Stimulated activated CD8-positive, alpha-beta memory T cell treated with anti-CD3 and anti-CD28 coated beads, Interleukin-7, amount 100 ng/mL, for 24 hours (primary cell): ENCODE data around the gene CNPY1.
"Not testable (repeated sequence)": the region's sequence is repeated elsewhere in the genome, so short reads cannot be mapped to it uniquely, and the experiment has no call there.

ENCODE experiments used
- DNase-seq: peaks from one replicate; pipeline ENCODE4 v3.0.0-alpha.2; 2020; ENCODE audit warnings: low read depth

Gene CNPY1

DNA sequence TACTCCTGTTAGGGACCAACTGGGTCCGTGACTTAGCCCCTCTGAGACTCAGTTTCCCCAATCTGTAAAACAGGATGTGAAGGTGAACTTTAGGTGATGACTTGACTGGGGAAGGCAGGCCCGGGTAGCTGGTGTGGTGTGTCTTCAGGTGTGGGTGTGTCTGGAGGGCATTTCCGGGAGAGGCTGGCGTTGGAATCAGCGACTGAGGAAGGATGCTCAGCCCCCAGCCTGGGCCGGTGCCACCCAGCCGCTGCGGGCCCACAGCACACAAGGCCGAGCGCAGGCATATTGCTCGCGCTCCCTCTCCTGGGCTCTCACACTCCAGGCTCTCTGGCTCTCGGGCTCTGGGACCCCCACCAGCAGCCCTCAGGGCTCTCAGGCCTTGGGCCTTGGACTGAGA lies 31.7 kb upstream of the CNPY1 start:
- no peak for DNase-seq

DNA sequence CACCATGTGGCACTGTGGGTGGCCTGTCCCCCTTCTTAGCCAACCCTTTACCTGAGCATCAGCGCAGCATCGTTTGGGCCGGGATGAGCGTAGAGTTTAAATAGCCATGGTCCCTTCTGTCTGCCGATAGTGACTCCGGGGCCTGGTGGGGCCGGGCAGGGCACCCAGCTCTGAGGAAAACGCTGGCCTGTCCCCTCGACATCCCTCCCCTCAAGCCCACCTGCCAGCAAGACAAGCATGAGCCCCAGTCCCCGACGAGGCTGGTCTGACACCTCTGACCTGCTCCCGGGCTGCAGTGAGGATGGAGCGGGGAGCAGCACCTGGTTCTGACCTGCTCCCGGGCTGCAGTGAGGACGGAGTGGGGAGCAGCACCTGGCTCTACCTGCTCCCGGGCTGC lies 31.1 kb upstream of the CNPY1 start:
- DNase-seq = no peak

DNA sequence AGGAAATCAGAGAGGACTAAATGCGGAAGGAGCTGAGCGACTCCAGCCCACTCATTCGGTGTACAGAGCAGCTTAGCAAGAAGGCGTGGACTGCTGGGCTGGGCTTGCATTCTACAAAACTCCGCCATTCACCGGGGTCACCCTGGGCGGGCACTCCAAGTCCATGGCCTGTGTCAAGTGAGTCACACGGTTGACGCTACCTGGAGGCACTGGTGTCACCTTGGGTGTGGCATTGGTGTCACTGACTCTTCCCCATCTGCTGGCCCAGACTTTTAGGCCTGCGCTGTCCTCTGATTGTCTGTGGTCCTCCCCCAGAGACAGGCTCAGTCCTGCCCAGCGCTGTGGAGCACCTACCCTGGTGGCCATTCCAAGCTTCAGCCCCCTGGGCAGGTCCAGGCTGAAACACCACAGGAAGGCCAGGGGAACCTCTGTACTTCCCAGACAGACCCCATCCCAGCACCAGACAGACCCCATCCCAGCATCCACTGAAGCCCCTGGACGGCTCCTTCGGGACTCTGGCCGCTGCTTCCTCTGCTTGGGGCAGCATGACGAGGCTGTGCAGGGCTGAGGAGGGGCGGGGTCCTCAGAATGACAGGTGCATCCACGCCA lies 30.6 kb upstream of the CNPY1 start:
- DNase-seq = no peak

DNA sequence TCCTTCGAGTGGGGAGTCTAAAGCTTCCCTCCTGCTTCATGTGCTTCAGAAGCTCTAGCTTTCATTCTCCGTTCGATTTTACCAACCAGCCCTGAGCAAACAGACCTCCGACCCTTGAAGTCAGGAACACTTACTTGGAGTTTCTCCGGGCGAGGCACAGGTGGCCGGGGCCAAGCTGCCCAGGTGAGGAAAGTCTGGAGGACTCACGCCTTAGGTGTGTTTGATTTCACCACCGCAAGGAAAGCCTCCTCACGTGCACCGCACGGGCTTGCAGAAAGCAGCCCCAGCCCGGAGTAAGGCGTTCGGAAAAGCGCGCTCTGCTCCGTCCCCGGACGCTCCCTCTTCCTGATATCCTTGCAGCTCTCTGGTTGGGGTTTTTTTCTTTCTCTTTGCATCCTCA lies 30.1 kb upstream of the CNPY1 start:
- no peak for DNase-seq

DNA sequence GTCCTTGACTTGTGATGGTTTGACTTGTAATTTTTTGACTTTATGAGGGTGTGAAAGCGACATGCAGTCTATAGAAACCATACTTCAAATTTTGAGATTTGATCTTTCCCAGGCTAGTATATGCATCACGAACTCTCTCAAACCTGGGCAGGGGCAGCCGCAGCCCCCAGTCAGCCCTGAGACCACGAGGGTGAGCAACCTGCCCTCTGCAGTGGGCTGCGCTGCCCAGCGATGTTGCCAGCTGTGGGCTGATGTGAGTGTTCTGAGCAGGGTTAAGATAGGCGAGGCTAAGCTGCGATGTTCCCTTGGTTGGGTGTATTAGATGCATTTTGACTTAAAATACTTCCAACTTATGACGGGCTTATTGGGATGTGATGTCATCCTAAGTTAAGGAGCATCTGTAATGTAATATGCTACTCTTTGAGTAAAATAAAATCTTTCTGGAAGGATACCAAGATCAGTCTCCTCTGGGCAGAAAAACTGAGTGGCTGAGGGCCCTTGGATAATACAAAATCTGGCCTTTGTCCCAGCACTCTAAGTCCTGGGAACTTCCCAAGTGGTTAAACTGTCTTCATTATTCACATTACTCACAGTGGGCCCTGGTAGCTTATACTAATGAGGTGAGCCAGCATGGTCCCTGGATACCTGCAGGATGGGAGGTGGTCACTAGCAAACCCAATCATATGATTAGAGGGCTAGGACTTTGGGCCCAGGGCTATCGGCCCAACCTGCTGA lies 28.4 kb upstream of the CNPY1 start:
- DNase-seq = no peak

DNA sequence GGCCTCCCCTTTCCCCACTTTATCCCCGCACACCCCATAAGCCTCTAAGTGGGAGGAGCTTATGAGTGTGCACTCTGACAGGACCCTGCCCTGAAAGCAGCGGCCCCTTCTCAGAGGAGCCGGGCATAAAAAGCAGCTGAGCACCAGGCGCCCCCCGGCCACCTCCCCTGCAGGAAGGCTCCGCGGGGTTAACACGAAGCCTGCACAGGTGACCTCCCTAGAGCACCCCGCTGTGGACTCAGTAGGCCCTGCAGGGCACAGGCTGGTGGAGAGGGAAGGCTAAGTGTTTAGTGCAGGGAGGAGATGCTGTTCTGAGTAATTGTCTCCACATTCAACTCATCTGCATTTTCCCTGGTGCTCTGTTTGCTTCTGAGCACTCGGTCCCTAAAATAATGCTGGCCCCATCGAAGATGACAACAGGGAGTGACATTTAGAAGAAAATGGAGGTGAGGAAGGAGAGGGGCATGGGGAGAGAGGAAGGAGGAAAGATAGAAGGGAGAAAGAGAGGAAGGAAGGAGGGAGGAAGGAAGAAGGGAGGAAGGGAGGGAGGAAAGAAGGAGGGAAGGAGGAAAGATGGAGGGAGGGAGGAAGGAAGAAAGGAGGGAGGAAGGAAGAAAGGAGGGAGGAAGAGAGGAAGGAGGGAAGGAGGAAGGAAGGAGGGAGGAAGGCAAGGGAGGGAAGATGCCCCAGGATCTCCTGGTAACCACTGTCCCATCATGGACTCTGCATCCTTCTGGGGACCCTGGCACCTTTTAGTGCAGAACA lies 25.4 kb upstream of the CNPY1 start:
- no peak for DNase-seq

DNA sequence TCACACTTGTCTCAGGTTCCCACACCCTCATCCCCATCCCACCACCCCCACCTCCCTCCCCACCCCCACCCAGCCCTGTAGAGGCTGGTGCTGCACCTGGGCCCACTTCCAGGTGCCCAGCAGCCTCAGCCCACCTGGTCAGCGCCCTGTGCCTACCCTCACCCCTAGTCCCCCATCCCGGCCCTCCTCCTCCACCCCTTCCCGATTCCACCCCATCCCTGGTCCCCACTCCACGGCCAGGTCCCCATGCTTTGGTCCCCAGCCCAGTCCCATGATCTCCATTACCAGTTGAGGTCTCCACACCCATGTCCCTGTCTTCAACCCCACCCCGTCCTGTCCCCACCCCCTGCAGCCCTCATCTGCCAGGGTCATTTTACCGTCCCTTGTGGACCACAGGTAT lies 24.6 kb upstream of the CNPY1 start:
- no peak for DNase-seq

DNA sequence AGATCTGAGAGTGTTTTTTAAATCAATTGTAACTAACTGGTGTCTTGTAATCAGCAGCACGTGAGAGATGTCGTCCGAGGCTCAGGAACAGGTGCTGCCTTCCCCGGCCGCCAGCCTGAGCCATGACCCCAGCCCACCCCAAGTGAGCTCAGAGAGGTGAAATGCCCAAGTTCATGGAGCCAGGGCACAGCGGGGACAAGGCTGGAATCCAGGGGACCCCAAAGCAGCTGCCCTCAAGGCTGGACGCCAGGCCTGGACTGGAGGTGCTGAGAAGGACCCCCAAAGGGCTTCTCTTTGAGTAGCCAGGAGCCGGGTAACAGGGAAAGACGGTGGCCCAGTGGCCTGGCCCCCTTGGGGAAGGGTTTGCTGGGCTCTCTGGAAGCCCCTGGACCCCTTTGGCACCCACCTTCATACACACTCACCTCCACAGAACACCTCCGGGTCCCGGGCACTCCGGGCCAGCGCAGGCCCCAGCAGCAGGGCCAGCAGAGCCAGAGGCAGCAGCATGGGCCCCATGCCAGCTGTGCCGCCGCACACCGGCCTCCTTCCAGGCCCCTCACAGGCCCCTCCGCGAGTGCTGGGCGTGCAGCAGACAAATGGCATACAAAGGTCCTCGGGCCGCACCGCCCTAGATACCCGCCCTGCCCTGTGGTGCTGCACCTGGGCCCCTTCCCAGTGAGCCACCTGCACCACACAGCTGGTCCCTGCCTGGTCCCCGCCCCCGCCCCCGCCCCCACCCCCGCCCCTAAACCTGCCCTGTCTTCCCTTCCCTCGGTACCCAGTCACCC lies 24.0 kb upstream of the CNPY1 start:
- DNase-seq = no peak

DNA sequence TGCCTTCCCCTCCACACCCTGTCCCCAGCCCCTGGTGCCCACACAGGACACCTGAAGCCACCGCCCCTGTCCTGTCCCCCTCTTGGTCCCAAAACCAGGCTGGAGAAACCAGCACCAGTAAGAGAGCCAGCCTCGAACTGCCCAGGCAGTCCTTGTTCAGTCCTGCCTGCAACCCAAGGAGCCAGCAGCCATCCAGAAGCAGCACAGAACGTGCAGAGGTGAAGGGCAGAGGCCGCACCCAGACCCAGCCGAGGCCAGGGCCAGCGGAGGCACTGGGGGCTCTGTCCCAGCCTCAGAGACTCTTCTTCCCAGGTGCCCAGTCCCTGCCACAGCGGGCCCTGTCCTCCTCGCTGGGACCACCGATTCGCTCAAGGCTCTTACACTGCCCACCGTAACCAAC lies 23.3 kb upstream of the CNPY1 start:
- no peak for DNase-seq

DNA sequence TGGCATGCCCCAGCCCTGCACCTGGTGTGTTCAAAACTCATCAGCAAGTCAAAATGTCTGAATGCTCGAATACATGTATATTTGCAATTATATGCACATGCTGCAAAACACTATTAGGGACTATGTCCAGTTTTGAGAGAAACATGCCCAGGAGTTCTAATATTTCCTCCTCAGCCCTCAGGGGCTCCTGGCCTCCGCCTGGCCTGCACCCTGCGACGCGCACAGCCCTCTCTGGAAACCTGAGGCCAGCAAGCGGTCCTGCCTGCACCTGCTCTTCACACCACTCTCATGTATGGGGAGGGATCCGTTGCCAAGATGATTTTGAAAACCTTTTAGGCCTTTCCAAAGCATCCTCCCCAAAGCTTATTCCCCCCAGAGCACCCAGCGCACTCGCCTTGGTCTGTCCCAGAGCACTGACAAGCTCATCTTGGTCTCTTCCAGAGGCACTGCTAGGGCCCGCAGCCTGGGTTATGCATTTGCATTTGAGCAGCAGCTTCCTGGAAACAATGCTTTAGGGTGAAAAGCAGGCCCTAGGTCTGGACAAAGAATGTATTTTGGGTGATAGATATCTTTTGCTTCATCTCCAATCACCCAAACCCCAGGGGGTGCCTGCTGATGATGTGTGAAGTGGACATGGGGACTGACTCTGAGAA lies 22.6 kb upstream of the CNPY1 start:
- DNase-seq = no peak

DNA sequence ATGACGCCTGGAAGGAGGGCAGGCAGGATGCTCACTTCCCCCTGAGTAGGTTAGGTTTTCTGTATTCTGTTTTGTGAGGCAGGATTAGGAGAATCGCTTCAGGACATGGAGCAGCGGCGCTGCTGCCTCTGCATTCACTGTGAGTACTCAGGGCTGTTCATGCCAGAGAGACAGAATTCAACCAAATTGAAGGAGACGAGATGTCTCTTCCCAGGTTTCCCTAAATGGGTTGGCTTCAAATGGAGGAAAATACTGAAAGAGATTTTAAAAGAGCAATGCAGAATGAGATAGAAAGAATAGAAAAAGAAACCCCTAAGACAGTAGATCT lies 21.9 kb upstream of the CNPY1 start:
- DNase-seq = no peak

DNA sequence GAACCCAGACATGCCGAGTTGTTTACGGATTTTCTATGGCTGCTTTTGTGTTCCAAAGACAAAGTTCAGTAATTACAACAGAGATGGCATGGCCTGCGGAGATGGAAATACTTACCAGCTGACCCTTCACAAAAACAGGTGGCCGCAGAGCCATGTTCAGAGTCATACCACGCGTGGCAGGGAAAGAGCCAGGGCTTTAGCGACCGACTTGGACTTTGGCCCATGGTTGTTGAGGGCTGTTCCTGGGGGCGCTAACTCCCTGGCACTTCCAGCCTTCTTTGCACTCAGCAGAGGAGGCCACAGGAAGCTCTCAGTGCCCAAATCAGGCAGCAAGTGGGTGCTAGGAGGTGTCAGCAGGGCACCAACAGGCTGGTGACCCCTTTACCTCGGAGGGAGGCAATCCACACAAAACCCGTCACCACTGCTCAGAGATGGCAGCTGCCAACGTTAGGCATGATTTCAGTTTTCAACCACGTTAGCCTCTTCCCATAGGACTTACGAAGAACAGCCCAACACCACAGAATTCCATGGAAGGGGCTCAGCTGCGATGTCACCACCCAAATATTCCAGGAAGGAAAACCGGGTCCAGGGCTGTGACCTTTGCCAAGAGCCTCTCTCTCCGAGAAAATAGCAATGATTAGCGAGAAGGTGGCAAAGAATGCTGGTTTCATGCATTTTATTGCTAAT lies 21.4 kb upstream of the CNPY1 start:
- DNase-seq = no peak

DNA sequence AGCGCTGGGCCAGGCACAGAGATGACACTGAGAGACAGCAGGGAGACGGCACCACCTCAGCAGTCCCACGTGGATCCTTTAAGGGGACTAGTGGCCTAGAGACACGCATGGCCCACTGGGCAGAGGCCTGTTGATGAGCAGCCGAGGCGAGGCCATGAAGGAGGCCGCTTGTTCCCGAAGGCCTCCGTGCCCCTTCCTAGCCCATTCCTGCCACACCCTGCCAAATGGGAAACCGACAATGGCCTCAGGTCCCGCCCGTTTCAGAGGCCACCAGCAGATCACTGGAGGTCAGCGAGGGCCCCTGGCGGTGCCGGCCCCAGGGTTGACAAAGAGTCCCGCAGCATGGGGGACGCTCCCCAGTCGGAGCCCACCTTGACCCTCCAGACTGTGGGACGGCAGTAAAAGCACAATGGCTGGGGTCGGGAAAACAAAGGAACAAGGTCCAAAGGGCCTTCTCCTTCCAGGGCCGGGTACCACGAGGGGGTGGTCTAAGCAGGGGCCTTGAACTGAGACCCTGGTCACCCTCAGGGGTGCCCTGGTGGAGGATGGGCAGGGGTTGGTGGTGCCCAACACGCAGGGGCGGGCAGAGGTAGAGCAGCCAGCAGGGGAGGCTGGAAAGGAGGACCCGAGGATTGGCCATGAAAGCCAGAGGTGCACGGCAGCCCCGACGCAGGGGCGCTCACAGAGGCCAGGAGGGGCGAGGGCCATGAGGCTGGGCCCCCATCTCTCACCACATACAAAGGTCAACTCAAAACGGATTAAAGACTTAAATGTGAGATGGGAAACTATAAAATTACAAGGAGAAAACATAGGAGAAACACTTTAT lies 19.9 kb upstream of the CNPY1 start:
- DNase-seq = no peak

DNA sequence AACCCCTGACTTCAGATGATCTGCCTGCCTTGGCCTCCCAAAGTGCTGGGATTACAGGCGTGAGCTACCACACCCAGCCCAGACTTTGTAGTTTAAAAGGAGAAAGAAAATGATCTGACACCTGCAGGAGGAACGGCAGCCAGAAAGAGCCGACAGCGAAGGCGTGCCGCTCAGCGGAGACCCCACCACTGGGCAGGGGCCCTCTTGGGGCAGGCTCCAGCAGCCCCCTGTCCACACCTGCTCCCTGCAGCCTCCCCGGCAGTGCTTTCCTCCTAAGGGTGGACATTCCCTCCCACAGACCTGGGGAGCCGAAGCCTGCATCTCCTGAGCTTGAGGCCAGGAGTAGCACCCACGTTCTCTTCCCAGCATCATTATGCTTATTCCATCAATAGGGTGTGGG lies 19.2 kb upstream of the CNPY1 start:
- DNase-seq = no peak

DNA sequence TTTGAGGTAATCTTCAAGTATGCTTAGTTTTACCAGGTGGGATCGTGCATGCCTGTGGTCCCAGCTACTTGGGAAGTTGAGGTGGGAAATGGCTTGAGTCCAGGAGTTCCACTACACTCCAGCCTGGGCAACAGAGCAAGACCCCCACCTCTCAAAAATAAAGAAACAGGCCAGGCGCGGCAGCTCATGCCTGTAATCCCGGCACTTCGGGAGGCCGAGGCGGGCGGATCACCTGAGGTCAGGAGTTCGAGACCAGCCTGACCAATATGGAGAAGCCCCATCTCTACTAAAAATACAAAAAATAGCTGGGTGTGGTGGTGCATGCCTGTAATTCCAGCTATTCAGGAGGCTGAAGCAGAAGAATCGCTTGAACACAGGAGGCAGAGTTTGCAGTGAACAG lies 16.6 kb upstream of the CNPY1 start:
- not testable (repeated sequence) for DNase-seq

DNA sequence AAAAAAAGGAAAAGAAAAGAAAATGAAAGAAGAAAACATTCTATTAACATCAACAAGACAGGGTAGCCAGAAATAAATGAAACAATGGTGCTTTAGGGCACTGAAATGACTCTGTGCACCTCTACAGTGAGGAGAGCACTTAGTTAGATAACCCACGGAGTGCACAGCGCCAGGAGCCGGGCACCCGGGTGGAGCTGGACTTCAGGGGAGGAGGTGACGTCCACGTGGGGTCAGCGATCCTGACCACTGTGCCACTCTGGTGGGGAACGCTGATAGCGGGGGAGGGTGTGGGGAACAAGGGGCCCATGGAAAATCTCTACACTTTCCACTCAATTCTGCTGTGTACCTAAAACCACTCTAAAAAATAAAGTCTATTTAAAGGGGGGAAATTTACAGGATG lies 15.7 kb upstream of the CNPY1 start:
- no peak for DNase-seq

DNA sequence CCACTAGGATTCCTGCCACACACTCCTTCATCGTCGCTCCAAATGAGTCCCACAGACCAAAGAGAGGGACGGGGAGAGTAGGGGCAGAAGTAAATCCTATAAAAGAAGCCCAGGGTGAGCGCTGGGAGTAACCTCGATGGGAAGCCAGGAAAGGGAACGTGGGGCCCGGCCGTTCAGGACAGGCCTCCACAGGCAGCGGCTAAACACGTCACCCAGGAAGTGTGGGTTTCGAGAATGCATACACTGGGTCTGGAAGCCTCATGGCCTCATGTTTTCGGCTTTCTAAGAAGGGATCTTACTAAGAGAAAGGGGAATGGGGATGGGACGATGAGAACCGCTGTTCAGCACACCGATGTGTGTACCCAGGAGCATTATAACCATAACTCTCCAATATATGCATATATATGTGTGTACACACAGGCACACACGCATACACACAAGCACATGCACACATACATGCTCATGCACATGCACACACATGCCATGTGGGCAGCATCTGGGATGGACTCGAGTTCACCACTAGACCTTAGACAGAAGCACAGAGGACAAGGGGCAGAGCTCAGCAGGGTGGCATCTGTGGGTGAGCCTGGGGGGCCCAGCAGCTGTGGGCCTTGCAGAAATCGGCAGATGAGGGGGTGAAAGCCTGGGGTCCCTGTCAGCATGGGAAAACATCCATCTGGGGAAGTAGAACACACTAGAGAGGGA lies 14.8 kb upstream of the CNPY1 start:
- no peak for DNase-seq

DNA sequence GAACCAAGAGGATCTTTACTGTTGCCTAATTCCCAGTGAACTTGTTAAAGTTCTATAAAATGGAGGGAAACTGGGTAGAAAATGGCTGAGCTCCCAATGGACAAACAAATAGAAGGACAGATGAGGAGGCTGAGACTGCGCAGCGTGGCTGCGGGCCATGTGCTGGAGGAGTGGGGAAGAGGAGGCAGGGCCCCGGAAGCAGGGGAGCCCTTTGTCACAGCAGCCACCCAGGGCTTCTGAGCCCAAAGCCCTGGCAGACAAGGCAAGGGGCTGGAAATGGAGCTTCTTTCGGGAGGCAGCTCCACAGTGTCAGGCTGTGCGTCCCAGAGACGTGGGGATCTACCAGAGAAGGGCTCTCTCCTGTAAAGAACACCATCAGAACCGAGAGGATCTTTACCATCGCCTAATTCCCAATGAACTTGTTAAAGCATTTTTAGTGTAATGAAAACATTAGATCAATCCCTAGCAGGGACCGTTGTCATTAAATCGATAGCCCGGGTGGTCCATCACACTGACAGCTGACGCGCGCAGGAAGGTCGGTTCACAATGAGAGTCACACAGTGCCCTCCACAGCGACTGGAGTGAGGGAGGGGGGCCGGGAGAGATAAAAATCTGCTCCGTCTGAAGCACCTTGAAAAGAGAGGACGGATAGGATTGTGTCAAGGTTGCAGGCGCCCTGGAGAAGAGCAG lies 14.0 kb upstream of the CNPY1 start:
- DNase-seq = no peak

DNA sequence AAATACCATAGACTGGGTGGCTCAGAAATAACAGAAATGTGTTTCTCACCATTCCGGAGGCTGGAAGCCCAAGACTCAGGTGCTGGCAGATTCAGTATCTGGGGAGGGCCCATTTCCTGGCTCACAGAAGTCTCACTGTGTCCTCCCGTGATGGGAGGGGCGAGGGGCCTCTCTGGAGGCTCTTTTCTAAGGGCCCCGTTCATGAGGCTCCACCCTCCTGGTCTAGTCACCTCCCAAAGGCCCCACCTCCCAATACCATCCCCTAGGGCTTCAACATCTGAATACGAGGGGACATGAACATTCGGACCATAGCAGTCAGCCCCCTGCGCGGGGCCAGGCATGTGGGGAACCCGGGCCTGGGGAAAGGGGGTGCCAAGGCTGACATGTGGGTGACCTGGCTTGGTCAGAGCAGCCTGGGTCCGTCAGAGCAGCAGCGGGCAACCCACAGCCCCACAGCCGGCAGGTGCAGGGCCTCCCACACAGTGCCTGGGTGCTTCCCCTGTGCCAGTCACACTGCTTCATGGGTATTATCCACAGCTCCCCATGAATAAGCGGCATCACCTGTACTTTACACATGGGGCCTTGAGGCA lies 13.3 kb upstream of the CNPY1 start:
- no peak for DNase-seq
